Measurements from ENCODE around the gene TTC23L.
A peak's percentile ranks its signal among the peaks of the same experiment; 100 is the strongest.

Gene TTC23L

DNA sequence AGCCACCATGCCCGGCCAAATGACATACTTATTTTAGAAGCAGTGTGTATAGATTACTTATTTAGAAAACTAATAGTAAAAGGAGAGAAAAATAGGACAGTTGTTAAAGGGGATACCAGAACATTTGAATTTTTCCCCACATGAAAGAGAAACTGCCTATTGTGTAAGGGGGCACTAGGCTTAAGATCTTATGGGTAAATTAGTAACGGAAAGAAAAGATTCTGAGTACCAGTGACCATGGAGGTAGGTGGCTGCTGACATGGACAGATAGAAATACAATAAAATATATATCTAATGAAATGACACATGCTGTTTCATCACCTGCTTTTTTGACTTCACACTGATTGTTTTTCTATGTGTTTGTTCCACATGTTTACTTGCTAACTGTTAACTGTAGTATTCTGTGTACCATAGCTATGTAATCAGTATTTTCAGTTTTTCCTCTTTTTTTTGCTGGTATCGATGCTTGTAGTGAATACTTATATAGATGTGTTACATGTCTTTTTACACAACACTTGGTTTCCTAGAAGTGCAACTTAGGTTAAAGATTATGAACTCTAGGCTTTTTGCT lies 87.4 kb downstream of the TTC23L start:
- no peak for DNase-seq

- DNase-seq = no peak
Observed at GRCh38 chr5:34927785-34928184, 88.8 kb downstream of the TTC23L start.

GRCh38 chr5:34928267-34928666 lies 89.3 kb downstream of the TTC23L start:
- DNase-seq = no peak

- DNase-seq = peak; percentile 98
Observed at GRCh38 chr5:34929134-34929719, 90.3 kb downstream of the TTC23L start, which contains the start of gene DNAJC21. TSS of gene DNAJC21 (plus strand) at chr5:34929559. CDS start at chr5:34929820, 261 bp downstream.

- peak; percentile 84 for DNase-seq
Observed at GRCh38 chr5:34929720-34930461, 90.9 kb downstream of the TTC23L start.

- peak; percentile 63 for DNase-seq
Observed at GRCh38 chr5:34930462-34930844, 91.5 kb downstream of the TTC23L start.

DNA sequence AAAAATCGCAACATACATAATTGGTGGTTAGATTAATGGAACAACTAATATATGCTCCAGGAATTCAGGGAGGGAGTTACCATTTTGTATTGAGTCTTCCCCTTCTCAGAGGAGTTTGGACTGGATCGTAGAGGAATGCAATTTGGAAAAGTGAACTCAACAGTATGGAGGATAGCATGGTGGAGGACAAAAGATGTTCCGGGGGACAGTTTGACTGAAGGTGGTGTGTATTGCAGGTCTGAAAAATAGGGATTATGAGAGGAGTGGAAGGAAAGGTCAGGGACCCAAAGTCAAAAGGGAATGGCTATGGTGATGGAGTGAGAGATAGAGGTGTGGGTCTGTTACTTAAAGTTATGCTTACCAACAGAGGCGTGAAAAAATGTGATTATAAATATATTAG lies 91.9 kb downstream of the TTC23L start:
- no peak for DNase-seq

- DNase-seq = no peak
Observed at GRCh38 chr5:34932947-34933346, 94.0 kb downstream of the TTC23L start.

DNA sequence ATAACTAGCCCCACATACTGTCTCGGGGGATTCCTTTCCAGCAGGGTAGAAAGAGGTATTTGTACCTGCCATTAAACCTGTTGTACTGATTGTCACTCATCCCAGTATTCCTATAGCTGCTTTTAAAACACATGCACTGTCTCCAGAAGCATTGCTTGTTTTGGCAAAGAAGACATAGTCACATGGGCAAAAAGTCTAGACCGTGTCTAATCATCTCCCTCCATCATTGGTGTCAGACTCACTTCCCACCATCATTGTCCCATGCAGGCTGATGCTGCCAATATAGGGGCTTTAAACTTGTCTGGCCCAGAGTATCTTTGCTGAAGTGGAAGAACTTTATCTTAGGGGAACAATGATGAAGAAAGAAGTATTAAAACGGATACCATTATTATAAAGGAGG lies 103.0 kb downstream of the TTC23L start:
- DNase-seq = no peak

- DNase-seq = no peak
Observed at GRCh38 chr5:34944044-34944443, 105.1 kb downstream of the TTC23L start.

DNA sequence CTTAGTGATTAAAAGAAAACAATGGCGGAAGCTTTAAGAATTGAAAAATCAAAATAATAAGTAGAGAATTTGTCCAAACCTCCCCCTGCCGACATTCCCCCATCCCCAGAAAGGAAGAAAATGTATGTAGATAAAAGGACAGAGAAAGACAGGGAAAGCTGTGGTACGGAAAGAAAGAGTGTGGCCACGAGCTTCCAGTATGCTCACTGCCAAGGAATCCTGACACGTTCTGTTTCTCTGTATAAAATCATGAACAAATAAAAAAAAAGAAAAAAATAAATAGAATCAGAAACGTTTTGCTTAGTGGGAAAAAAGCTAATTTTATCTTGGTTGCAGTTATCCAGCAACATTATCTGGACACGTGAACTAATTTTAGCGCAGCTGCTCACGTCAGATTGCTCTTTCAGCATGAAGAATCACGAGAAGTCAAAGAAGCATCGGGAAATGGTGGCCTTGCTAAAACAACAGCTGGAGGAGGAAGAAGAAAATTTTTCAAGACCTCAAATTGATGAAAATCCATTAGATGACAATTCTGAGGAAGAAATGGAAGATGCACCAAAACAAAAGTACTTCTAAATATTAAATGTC lies 105.6 kb downstream of the TTC23L start:
- no peak for DNase-seq

Measured in NCI-H526 treated with DMSO at 0.1 percent for 48 hours (cell line).